Neuronal stem cell (in vitro differentiated cells): ENCODE data around the gene SLC6A7.

Experiments
- DNase-seq: peaks from one replicate; pipeline ENCODE4 v3.0.0-alpha.2; 2013; ENCODE audit warnings: low spot score
- H2AFZ ChIP-seq: one replicate; pipeline ENCODE4 v1.6.1; 2013; ENCODE audit warnings: mild to moderate bottlenecking, low read length, inconsistent platforms
- H2AK5ac ChIP-seq: 2 replicates; pipeline ENCODE4 v1.6.1; 2013; ENCODE audit warnings: low read depth, mild to moderate bottlenecking, inconsistent platforms, low read length, moderate library complexity, mixed read lengths
- H2BK120ac ChIP-seq: 2 replicates; pipeline ENCODE4 v1.6.1; 2013; ENCODE audit warnings: low read depth, mild to moderate bottlenecking, inconsistent platforms, low read length, moderate library complexity, mixed read lengths
- H2BK12ac ChIP-seq: one replicate; pipeline ENCODE4 v1.6.1; 2013; ENCODE audit warnings: low read length, inconsistent platforms
- H2BK15ac ChIP-seq: 2 replicates; pipeline ENCODE4 v1.6.1; 2013; ENCODE audit warnings: mild to moderate bottlenecking, low read length, inconsistent platforms, mixed read lengths
- H2BK5ac ChIP-seq: one replicate; pipeline ENCODE4 v1.6.1; 2013; ENCODE audit warnings: inconsistent platforms, mild to moderate bottlenecking, low read length, moderate library complexity
- H3K14ac ChIP-seq: one replicate; pipeline ENCODE4 v1.6.1; 2013; ENCODE audit warnings: low read length, inconsistent platforms
- H3K18ac ChIP-seq: 2 replicates; pipeline ENCODE4 v1.6.1; 2013; ENCODE audit warnings: low read length, inconsistent platforms
- H3K23ac ChIP-seq: 2 replicates; pipeline ENCODE4 v1.6.1; 2013; ENCODE audit warnings: low read depth, mild to moderate bottlenecking, mixed read lengths, low read length, inconsistent platforms; ENCODE audit not compliant: poor library complexity
- H3K27ac ChIP-seq: replicated peaks from 3 replicates; pipeline ENCODE4 v1.5.1; 2013; ENCODE audit warnings: low read length, inconsistent platforms
- H3K27me3 ChIP-seq, 3 experiments: 2 replicates each; pipeline ENCODE4 v1.6.1; 2013; ENCODE audit warnings: low read length in 3 of 3, mild to moderate bottlenecking in 2 of 3, inconsistent platforms in 1 of 3, low read depth in 1 of 3, mixed read lengths in 1 of 3, moderate library complexity in 1 of 3; ENCODE audit not compliant: control insufficient read depth in 3 of 3, insufficient read depth in 3 of 3
- H3K36me3 ChIP-seq, 2 donors: replicated peaks in 1 of 2; 2 replicates each; pipeline ENCODE4 v1.6.1; 2013; ENCODE audit warnings: low read length in 2 of 2; ENCODE audit not compliant: control insufficient read depth in 2 of 2, insufficient read depth in 2 of 2
- H3K4ac ChIP-seq: 2 replicates; pipeline ENCODE4 v1.6.1; 2013; ENCODE audit warnings: inconsistent platforms, mild to moderate bottlenecking, low read length, moderate library complexity
- H3K4me1 ChIP-seq, 2 donors: 1 replicate in 1 of 2; 2 replicates in 1 of 2; pipeline ENCODE4 v1.6.1; 2013; ENCODE audit warnings: low read length in 2 of 2, low read depth in 1 of 2; ENCODE audit not compliant: control insufficient read depth in 2 of 2, insufficient read depth in 1 of 2
- H3K4me2 ChIP-seq: one replicate; pipeline ENCODE4 v1.6.1; 2013; ENCODE audit warnings: mild to moderate bottlenecking, low read length, inconsistent platforms; ENCODE audit not compliant: insufficient read depth, poor library complexity, severe bottlenecking
- H3K4me3 ChIP-seq, 2 donors: 2 replicates each; pipeline ENCODE4 v1.5.1; 2013; ENCODE audit warnings: low read length in 2 of 2, mild to moderate bottlenecking in 2 of 2, inconsistent platforms in 1 of 2, moderate library complexity in 1 of 2
- H3K79me1 ChIP-seq: one replicate; pipeline ENCODE4 v1.6.1; 2013; ENCODE audit warnings: low read depth, mild to moderate bottlenecking, inconsistent platforms, low read length, moderate library complexity
- H3K9ac ChIP-seq: one replicate; pipeline ENCODE4 v1.6.1; 2013; ENCODE audit warnings: mild to moderate bottlenecking, low read depth, low read length, inconsistent platforms; ENCODE audit not compliant: poor library complexity
- H3K9me3 ChIP-seq, 2 donors: replicated peaks in 1 of 2; 2 replicates each; pipeline versions ENCODE3 to v1.6.1; 2013; ENCODE audit warnings: low read length in 2 of 2, mild to moderate bottlenecking in 2 of 2, inconsistent platforms in 1 of 2, low read depth in 1 of 2, mixed read lengths in 1 of 2, moderate library complexity in 1 of 2; ENCODE audit not compliant: control insufficient read depth in 2 of 2, insufficient read depth in 1 of 2
- H4K8ac ChIP-seq: one replicate; pipeline ENCODE4 v1.6.1; 2013; ENCODE audit warnings: low read depth, mild to moderate bottlenecking, inconsistent platforms, low read length, moderate library complexity
- H4K91ac ChIP-seq: one replicate; pipeline ENCODE4 v1.6.1; 2013; ENCODE audit warnings: low read length, low read depth, mild to moderate bottlenecking, inconsistent platforms; ENCODE audit not compliant: poor library complexity
- WGBS, 2 donors: extraction: QIAGEN DNeasy Blood & Tissue Kit; methylation state at CpG; one replicate each; pipeline ENCODE4 v1.1.7; 2013; ENCODE audit warnings: missing lambda C conversion rate in 2 of 2, mixed read lengths in 1 of 2; ENCODE audit not compliant: insufficient read length in 2 of 2, insufficient replicate concordance in 1 of 2; ENCODE audit errors: extremely low coverage in 2 of 2; 5-methylcytosine and 5-hydroxymethylcytosine counted together

Gene SLC6A7

DNA sequence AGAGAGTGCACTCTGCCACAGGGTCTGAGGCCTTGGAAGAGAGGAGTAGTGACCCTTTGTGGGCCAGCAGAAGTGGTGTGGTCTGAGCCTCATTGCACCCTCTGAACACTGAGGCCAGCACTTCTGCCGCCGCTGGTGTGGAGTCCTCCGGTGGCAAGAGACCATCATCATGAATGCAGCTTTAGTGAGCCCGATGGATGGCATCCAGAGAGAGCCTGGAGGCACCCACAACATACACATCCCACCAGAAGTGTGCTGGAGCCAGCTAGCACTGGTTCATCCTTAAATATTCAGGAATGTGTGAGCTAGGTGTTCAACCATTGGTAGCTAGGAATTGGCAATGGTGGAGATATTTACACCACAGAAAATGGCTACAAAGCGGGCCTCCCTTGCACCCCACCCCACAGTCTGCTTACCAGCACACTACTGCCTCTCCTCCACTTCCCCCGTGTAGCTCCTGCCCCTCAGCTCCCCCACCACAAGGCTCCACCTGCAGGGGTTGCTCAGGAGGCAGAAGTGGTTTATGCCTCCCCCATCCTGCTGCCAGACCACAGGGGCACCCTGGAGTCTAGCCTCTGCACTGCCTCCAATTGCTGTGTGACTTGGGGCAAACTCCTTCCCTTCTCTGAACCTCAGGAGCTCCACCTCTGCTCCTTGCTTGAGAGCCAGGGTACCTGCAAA is 16.4 kb downstream of the SLC6A7 start:
- no peak overlapping the region for H4K8ac ChIP-seq
- no peak overlapping the region for H3K9ac ChIP-seq
- peak overlapping the region; percentile 5 for H3K18ac ChIP-seq
- no peak overlapping the region for H2BK5ac ChIP-seq
- peaks cover 7 to 11% of the 10 kb centered on the region in 2 donors for H3K4me1 ChIP-seq
- WGBS, 2 donors: no CpG with 5 or more reads among the region's 6 CpGs
- H2BK12ac ChIP-seq: no peak overlapping the region
- H3K4me3 ChIP-seq: peak overlapping the region in 1 of 2 donors; percentile 35
- no peak overlapping the region for H3K23ac ChIP-seq
- H3K14ac ChIP-seq: no peak overlapping the region
- no peaks in the 10 kb centered on the region for H3K79me1 ChIP-seq
- H2BK15ac ChIP-seq: no peak overlapping the region
- no peaks in the 10 kb centered on the region for H3K9me3 ChIP-seq
- no peak for DNase-seq
- no peak overlapping the region for H4K91ac ChIP-seq
- H2AFZ ChIP-seq: peak overlapping the region; percentile 42
- no peaks in the 10 kb centered on the region for H3K36me3 ChIP-seq
- no peak overlapping the region for H2AK5ac ChIP-seq
- H3K27me3 ChIP-seq: peaks cover 0 to 32% (median 0%) of the 10 kb centered on the region in 3 experiments
- no peak overlapping the region for H2BK120ac ChIP-seq
- no peak overlapping the region for H3K4ac ChIP-seq
- H3K27ac ChIP-seq: no peak overlapping the region
- no peak overlapping the region for H3K4me2 ChIP-seq

DNA sequence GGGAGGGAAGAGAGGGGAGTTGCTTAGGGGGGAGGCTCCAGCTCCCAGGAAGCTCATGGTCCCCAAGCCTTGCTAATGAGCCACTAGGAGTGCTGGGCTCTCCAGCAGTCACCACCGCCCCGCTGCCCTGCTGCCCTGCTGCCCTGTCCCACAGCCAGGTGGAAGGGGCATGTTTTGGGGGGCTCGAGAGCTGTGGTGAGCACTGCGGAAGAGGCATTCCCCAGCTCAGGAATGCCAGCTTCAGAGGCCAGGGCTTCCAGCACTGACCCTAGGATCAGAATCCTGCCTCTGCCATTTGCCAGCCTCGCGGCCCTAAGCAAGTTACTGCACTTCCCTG is 16.9 kb downstream of the SLC6A7 start:
- Histone ChIP-seq H3K23ac (no peak overlapping the region), H2BK12ac (no peak overlapping the region), H3K27ac (no peak overlapping the region), H3K79me1 (no peaks in the 10 kb centered on the region), H3K14ac (no peak overlapping the region), H3K36me3 (no peaks in the 10 kb centered on the region), H3K9ac (no peak overlapping the region), H2BK15ac (no peak overlapping the region), H3K27me3 (peaks cover 0 to 32% (median 0%) of the 10 kb centered on the region in 3 experiments), H3K4me1 (peaks cover 10 to 11% of the 10 kb centered on the region in 2 donors), H2AK5ac (peak overlapping the region; percentile 1), H2BK5ac (no peak overlapping the region), H2BK120ac (no peak overlapping the region), H3K9me3 (no peaks in the 10 kb centered on the region), H3K18ac (peak overlapping the region; percentile 63), H4K8ac (no peak overlapping the region), H2AFZ (no peak overlapping the region), H3K4me2 (no peak overlapping the region), H4K91ac (no peak overlapping the region), H3K4me3 (no peak overlapping the region), H3K4ac (no peak overlapping the region)
- WGBS, 2 donors: no CpG with 5 or more reads among the region's 6 CpGs
- no peak for DNase-seq

DNA sequence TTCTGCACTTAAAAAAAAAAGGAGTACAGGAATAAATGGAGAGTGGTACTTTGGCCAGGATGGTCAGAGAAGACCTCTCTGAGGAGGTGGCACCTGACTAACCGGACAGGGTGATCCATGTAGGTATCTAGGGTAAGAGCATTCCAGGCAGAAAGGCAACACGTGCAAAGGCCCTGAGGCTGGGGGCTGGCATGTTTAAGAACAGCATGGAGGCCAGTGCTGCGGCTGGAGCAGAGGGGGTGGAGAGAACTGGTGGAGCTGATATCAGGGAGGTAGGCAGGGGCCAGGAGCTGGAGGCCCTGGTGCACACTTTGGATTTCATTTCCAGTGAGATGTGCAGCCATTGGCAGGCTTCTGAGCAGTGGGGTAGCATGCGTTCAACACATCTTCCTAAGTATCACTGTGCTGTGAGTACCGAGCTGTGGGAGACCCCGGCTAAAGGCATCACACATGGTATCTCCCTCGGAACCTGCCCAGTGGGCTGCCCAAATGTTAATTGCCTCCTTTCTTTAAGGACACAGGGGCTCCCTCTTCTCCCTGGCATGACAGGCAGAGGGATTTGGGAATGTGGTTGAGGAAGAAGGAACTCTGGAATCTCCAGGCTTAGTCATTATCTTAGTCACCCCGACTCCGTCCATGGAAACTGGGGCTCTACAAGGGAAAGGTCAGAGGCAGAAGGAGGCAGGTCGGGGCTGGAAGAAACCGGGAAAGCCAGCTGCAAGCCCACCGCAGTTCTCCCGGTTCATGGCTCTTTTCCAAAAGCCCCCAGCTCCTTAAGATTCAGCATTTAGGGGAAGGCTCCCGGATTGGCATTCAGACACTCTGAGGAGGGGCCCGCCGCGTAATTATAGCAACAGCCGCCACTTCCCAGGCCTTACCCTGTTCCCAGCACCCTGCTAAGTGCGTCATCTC is 18.6 kb downstream of the SLC6A7 start:
- Histone ChIP-seq H2BK12ac (no peak overlapping the region), H3K36me3 (no peaks in the 10 kb centered on the region), H3K9ac (no peak overlapping the region), H2BK5ac (no peak overlapping the region), H3K27ac (no peak overlapping the region), H4K8ac (no peak overlapping the region), H3K4me2 (no peak overlapping the region), H3K18ac (peak overlapping the region; percentile 5), H4K91ac (no peak overlapping the region), H3K4ac (no peak overlapping the region), H3K4me3 (no peak overlapping the region), H2BK120ac (no peak overlapping the region), H3K4me1 (peaks cover 11% of the 10 kb centered on the region in 2 donors), H3K79me1 (no peaks in the 10 kb centered on the region), H2BK15ac (no peak overlapping the region), H3K23ac (peak overlapping the region; percentile 6), H3K14ac (no peak overlapping the region), H2AK5ac (no peak overlapping the region), H3K27me3 (peaks cover 0 to 30% (median 0%) of the 10 kb centered on the region in 3 experiments), H2AFZ (peak overlapping the region; percentile 66), H3K9me3 (no peaks in the 10 kb centered on the region)
- no peak for DNase-seq
- no CpG with 5 or more reads among the region's 19 CpGs for WGBS, 2 donors

DNA sequence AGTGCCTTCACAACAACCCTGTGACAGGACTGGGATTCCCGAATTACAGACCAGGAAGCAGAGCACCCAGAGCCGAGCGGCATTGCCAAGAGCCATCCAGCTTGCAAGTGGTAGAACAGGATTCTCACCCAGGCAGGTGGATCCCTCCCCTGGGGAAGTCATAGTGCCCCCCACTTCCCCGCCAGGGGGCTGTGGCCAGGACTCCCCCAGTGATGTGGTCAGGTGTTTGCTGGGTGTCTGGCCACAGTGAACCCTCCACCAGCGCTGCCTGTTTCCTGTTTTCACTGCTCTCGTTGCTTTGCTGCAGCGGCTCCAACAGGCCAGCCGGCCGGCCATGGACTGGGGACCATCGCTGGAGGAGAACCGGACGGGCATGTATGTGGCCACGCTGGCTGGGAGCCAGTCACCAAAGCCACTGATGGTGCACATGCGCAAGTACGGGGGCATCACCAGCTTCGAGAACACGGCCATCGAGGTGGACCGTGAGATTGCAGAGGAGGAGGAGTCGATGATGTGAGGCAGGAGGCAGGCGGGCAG is 19.3 kb downstream of the SLC6A7 start:
- Histone ChIP-seq H3K4me3 (no peak overlapping the region), H2BK120ac (no peak overlapping the region), H3K18ac (peak overlapping the region; percentile 5), H2AFZ (peak overlapping the region; percentile 66), H3K79me1 (no peaks in the 10 kb centered on the region), H3K4ac (no peak overlapping the region), H3K23ac (peak overlapping the region; percentile 6), H3K27me3 (peaks cover 0 to 29% (median 0%) of the 10 kb centered on the region in 3 experiments), H2BK12ac (no peak overlapping the region), H2BK5ac (no peak overlapping the region), H4K91ac (no peak overlapping the region), H3K36me3 (no peaks in the 10 kb centered on the region), H4K8ac (no peak overlapping the region), H2AK5ac (peak overlapping the region; percentile 12), H2BK15ac (no peak overlapping the region), H3K4me2 (no peak overlapping the region), H3K14ac (no peak overlapping the region), H3K9me3 (no peaks in the 10 kb centered on the region), H3K4me1 (peaks cover 11% of the 10 kb centered on the region in 2 donors), H3K9ac (no peak overlapping the region), H3K27ac (no peak overlapping the region)
- DNase-seq: no peak
- no CpG with 5 or more reads among the region's 21 CpGs for WGBS, 2 donors
